ENCODE data around the gene ACSM3.
"Not testable (repeated sequence)": the region's sequence is repeated elsewhere in the genome, so short reads cannot be mapped to it uniquely, and the experiment has no call there.

Gene ACSM3

DNA sequence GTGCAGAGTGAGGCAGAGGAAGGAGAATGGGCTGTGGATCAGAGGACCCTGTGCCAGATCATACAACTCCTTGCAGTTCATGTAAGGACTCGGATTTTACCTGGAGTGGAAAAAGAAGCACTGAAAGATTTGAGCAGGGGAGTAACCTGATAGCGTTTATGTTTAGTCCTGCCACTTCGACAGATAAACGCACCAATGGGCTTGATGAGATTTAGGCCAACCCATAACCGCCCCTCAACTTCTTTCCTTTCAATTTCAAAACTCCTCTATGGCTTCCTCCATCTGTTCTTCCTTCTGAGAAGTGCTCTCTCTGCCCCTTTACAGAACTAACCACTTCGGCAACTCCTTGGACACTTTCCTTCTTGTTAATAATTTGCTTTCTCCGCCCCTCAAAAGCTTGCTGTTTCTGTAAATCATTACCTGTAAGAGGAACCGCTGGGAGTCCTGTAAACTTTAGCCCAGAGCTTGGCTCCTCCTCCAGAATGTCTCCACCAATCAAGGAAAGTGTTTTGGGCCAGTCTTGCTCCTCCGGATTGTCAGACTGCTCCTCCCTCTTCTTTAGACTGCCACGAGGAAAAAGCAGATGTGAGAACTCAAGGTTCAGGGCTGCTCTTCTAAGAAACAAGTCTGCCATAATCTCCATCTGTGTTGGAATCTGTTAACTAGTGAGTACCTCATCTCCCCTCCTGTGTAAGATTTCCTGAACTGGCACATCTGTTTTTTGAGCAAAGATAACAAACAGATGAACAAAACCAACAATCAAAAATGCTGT, at the start of gene ACSM3:
ACSM3 (plus strand) TSS at position 554 of the 772 bp plus-strand sequence. CDS start 6,021 bp downstream, outside the sequence.
- DNase-seq (ENCODE audit: low spot score), result peak; percentile 98

- not testable (repeated sequence) for DNase-seq (ENCODE audit: low spot score)
Observed at GRCh38 chr16:20717718-20718117, 46.1 kb upstream of the ACSM3 start.

DNA sequence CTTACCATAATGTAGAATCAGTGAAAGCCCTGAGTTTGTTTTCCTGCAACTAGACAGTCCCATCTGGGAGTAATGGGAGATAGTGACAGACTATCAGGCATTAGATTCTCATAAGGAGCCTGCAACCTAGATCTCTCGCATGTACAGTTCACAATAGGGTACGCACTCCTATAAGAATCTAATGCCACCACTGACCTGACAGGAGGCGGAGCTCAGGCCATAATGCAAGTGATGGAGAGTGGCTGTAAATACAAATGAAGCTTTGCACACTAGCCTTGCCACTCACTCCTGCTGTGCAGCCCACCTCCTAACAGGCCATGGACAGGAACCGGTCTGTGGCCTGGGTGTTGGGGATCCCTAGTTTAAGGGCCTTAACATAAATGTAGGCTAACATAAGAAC, 43.6 kb upstream of the ACSM3 start:
- DNase-seq (ENCODE audit: low spot score), result no peak

GRCh38 chr16:20726661-20727060, 37.2 kb upstream of the ACSM3 start:
- no peak for DNase-seq (ENCODE audit: low spot score)

DNA sequence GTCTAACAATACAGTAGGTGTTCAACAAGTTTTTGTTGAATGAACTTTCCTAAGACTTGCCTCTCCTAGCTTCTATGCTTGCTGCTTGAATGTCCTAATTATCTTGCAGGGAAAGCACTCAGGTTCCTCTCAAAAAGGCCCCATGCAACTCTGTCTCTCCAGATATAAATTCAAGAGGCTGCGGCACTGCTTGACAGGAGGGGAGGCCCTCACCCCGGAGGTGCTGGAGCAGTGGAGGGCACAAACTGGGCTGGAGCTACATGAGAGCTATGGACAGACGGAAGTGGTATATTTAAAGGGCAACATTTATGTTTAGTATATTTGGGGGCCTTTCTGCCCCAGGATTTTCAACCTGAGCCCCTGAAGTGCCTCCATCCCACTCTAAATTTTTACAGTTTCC, 36.6 kb upstream of the ACSM3 start:
- no peak for DNase-seq (ENCODE audit: low spot score)

DNA sequence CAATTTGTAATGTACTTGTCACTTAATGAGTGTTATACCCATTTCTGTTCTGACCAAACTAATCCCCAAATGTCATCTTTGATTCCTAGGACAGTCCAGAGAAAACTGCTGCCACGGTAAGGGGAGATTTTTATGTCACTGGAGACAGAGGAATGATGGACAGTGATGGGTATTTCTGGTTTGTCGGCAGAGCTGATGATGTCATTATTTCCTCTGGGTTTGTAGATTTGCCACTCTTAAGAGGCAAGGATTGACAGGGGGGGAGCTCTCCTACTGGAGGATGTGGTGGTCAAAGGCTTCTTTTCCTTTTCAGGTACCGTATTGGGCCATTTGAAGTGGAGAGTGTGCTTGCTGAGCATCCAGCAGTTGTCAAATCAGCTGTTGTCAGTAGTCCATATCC, 34.7 kb upstream of the ACSM3 start:
- DNase-seq (ENCODE audit: low spot score), result no peak

DNA sequence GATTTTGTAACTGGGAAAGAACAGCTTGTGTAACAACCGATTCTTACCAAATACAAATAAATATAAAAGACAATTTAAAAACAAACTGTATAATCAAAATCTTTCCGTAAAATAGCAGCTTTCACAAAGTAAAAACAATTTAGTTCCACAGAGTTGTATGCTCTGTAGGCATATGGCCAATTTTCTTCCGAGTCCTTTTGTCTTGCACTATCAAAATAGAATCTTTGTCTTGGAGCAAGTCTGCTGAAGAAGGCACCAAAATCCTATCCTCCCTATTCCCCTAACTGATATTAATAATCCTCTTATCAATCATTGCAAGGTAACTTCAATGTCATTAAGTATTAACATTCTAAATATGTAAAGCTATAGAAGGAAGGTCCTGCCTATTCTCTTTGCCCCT, 29.8 kb upstream of the ACSM3 start:
- no peak for DNase-seq (ENCODE audit: low spot score)

- DNase-seq (ENCODE audit: low spot score), result no peak
Observed at GRCh38 chr16:20734782-20735181, 29.0 kb upstream of the ACSM3 start.

- DNase-seq (ENCODE audit: low spot score), result no peak
Observed at GRCh38 chr16:20735490-20735889, 28.3 kb upstream of the ACSM3 start.

GRCh38 chr16:20740007-20740883, 23.6 kb upstream of the ACSM3 start:
- peak; percentile 46 for DNase-seq (ENCODE audit: low spot score)

- peak; percentile 79 for DNase-seq (ENCODE audit: low spot score)
Observed at GRCh38 chr16:20740901-20741521, 22.8 kb upstream of the ACSM3 start.

DNA sequence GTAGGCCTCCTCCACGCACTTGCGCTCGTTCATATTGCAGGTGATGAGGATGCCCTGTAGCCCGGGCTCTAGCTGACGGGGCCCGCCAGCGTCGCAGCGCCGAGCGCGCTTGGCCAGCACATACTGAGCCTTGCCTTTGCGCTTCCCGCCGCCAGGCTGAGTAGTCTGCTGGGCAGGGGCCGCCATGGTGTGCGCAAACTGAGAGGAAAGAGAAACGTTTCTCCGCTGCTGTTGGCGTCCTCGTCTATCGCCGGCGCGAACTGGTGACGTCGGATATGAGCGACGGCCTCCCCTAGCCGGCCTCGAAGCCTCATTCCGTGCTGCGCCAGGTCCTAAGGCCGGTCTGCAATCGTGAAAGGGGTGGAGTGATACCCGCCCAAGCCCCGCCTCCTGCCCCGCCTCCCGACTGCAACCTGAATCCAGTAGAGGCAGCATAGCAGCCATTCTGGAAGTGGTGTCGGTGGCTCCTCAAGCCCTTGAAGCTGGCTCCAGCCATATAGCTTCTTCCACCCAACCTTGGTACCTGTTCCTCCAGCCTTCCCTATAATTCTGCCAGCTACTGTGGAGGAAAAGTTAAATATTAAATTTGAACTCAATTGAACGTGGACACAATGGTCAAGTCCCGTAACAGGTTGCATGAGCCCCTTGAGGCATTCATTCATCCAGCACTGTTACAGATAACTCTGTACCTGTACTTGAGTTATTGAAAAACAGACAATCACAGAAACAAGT, 22.1 kb upstream of the ACSM3 start, which contains the start of gene THUMPD1:
THUMPD1 (minus strand) TSS at position 265 of the 732 bp plus-strand sequence; CDS start at position 186, 79 bp downstream.
- peak; percentile 96 for DNase-seq (ENCODE audit: low spot score)

GRCh38 chr16:20743591-20743990, 20.2 kb upstream of the ACSM3 start:
- DNase-seq (ENCODE audit: low spot score), result no peak

- peak; percentile 23 for DNase-seq (ENCODE audit: low spot score)
Observed at GRCh38 chr16:20744922-20745440, 18.8 kb upstream of the ACSM3 start.

DNA sequence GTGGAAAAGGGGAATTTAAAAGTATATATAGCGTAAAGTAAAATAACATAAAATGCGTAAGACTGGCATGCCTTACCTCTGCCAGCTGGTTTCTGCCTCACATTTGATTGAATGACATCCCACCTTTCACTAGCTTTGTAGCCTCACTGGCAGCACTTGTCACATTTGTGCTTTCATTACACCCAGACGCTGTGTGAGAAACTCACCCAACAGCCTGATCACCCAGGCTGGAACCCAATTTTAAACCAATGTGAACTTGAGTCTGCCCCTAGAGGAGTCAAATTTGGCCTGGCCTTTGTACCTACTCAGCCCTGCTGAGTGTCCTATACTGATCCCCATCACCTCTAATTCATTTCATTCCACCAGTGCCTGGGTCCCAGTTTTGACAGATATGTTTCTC, 17.4 kb upstream of the ACSM3 start:
- DNase-seq (ENCODE audit: low spot score), result no peak

GRCh38 chr16:20747030-20747816, 16.6 kb upstream of the ACSM3 start:
- peak; percentile 60 for DNase-seq (ENCODE audit: low spot score)

DNA sequence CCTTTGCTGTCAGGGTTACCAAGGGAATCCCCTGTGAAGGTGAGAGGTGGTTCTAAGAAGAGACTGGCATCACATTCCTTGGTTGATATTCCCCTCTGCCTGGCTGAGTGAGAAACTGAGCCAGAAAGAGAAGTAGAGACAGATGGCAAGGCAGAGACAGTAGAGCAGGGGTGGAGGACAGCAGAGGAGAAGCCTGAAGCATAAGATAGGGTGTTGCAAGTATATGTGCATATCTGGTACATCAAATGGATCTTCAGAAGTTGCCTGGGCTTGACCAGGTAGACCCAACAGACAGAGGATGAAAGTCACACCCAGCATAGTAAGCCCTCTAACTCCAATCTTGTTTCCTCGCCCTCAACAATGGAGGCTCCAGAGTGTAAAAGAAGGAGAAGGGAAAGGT, 14.3 kb upstream of the ACSM3 start:
- DNase-seq (ENCODE audit: low spot score), result no peak

- no peak for DNase-seq (ENCODE audit: low spot score)
Observed at GRCh38 chr16:20750558-20750957, 13.3 kb upstream of the ACSM3 start.

DNA sequence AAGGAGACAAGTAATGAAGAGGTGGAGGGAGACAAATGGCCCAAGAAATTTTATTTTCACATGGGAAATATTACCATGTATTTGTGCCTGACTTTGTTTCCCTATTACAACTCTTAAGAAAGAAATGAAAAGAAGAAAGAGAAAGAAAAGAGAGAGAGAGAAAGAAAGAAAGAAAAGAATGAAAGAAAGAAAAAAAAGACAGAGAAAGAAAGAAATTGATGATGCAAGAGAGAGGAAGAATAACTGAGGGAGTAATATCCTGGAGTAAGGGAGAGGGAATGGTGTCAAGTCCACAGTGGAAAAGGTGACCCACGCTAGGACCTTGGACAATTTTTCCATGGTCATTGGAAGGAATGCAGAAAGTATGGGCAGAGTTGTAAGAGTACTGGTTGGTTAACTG, 10.1 kb upstream of the ACSM3 start:
- DNase-seq (ENCODE audit: low spot score), result no peak

DNA sequence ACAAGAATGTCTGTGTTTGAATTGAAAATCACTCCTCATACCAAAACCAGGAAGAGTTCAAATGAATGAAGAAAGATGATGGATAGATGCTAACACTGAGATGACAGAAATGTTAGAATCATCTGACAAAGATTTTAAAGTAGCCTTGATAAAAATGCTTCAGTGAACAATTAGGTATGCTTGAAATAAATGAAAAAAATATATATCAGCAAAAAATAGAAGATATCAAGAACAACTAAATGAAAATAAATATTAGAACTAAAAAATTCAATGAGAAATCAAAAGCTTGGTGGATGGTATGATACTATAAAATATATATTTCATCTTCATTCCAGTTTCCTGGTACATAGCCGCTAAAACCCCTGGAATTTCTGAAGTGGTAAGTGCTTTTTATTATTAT, 8.6 kb upstream of the ACSM3 start:
- no peak for DNase-seq (ENCODE audit: low spot score)

DNA sequence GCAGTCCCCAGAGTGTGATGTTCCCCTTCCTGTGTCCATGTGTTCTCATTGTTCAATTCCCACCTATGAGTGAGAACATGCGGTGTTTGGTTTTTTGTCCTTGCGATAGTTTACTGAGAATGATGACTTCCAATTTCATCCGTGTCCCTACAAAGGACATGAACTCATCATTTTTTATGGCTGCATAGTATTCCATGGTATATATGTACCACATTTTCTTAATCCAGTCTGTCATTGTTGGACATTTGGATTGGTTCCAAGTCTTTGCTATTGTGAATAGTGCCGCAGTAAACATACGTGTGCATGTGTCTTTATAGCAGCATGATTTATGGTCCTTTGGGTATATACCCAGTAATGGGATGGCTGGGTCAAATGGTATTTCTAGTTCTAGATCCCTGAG, 8.0 kb upstream of the ACSM3 start:
- not testable (repeated sequence) for DNase-seq (ENCODE audit: low spot score)
